AG09319 (cell line): ENCODE results near the gene SLC12A7.

ENCODE experiments used
- DNase-seq: peaks from one replicate; pipeline ENCODE4 v3.0.0-alpha.2; 2010; ENCODE audit warnings: low read depth; ENCODE audit errors: extremely low read depth
- CTCF ChIP-seq: IDR thresholded peaks from 2 replicates; pipeline ENCODE4 v1.5.1; 2011; ENCODE audit warnings: low read depth, mild to moderate bottlenecking, inconsistent platforms, low read length, moderate library complexity

SLC12A7 gene

GRCh38 chr5:1094670-1095190, 17.1 kb downstream of the SLC12A7 start:
- DNase-seq: no peak
- no peak for TF ChIP-seq CTCF

GRCh38 chr5:1093361-1093760, 18.5 kb downstream of the SLC12A7 start:
- no peak for DNase-seq
- TF ChIP-seq CTCF: no peak

GRCh38 chr5:1092122-1092521, 19.7 kb downstream of the SLC12A7 start:
- DNase-seq: no peak
- TF ChIP-seq CTCF: no peak

- DNase-seq: no peak
- TF ChIP-seq CTCF: no peak
Measured at GRCh38 chr5:1091632-1092031, 20.2 kb downstream of the SLC12A7 start.

- DNase-seq: no peak
- TF ChIP-seq CTCF: no peak
Measured at GRCh38 chr5:1090538-1090937, 21.3 kb downstream of the SLC12A7 start.

GRCh38 chr5:1089621-1090040, 22.2 kb downstream of the SLC12A7 start:
- no peak for TF ChIP-seq CTCF
- no peak for DNase-seq

GRCh38 chr5:1089146-1089545, 22.7 kb downstream of the SLC12A7 start:
- no peak for TF ChIP-seq CTCF
- DNase-seq: no peak
